ENCODE data around the gene TRPV3. TPM values are rescaled to one million over a fixed set of nuclear protein-coding genes. Genes with fewer than 3 reads are reported as not detected.
"Not testable (repeated sequence)": the region's sequence is repeated elsewhere in the genome, so short reads cannot be mapped to it uniquely, and the experiment has no call there.

The TRPV3 gene
- total and polyA plus RNA-seq, 4 donors: 2.2 to 5.4 (median 3.7) TPM

DNA sequence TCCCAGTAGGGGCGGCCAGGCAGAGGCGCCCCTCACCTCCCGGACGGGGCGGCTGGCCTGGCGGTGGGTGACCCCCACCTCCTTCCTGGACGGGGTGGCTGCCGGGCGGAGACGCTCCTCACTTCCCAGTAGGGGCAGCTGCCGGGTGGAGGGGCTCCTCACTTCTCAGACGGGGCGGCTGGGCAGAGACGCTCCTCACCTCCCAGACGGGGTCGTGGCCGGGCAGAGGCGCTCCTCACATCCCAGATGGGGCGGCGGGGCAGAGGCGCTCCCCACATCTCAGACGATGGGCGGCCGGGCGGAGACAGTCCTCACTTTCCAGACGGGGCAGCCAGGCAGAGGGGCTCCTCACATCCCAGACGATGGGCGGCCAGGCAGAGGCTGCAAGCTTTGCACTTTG is 6.6 kb upstream of the TRPV3 start:
- not testable (repeated sequence) for H3K27me3 ChIP-seq (ENCODE audit: control insufficient read depth, insufficient read depth, low read length); DNase-seq (ENCODE audit: low read depth in 4 of 6, low spot score in 6 of 6); H3K4me1 ChIP-seq (ENCODE audit: control insufficient read depth, insufficient read depth, low read length); H3K4me3 ChIP-seq (ENCODE audit: low read depth, low read length); H3K27ac ChIP-seq (ENCODE audit: low read depth, low read length); H3K9me3 ChIP-seq (ENCODE audit: control insufficient read depth, insufficient read depth, low read length)
- peaks cover 26% of the 10 kb centered on the region for H3K36me3 ChIP-seq (ENCODE audit: control insufficient read depth, insufficient read depth, low read length)
- WGBS (ENCODE audit: insufficient coverage): 96% methylated on average over 18 of the region's 28 CpGs

DNA sequence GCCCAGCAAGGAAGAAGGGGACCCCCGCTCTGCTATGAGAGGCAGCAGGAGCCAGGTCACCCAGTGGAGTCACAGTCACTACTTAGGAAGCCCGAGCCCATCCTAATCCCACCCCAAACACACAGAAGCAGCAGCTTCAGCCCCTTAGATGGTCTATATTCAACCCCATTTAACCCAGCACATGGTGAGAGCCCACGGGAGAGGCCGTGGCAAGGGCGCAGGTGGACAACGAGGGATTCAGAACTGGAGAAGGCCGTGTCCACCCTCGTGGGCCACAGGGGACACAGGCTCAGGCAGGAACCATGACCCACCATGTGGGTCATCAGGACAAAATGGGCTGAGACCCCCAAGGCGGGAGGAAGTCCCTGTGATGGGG is 1.6 kb upstream of the TRPV3 start:
- 93% methylated on average over 6 of the region's 9 CpGs for WGBS (ENCODE audit: insufficient coverage)
- no peaks in the 10 kb centered on the region for H3K9me3 ChIP-seq (ENCODE audit: control insufficient read depth, insufficient read depth, low read length)
- H3K27me3 ChIP-seq (ENCODE audit: control insufficient read depth, insufficient read depth, low read length): no peaks in the 10 kb centered on the region
- no peaks in the 10 kb centered on the region for H3K4me1 ChIP-seq (ENCODE audit: control insufficient read depth, insufficient read depth, low read length)
- DNase-seq (ENCODE audit: low read depth in 4 of 6, low spot score in 6 of 6): no peak
- H3K36me3 ChIP-seq (ENCODE audit: control insufficient read depth, insufficient read depth, low read length): no peaks in the 10 kb centered on the region
- H3K27ac ChIP-seq (ENCODE audit: low read depth, low read length): no peak overlapping the region
- H3K4me3 ChIP-seq (ENCODE audit: low read depth, low read length): no peak overlapping the region

DNA sequence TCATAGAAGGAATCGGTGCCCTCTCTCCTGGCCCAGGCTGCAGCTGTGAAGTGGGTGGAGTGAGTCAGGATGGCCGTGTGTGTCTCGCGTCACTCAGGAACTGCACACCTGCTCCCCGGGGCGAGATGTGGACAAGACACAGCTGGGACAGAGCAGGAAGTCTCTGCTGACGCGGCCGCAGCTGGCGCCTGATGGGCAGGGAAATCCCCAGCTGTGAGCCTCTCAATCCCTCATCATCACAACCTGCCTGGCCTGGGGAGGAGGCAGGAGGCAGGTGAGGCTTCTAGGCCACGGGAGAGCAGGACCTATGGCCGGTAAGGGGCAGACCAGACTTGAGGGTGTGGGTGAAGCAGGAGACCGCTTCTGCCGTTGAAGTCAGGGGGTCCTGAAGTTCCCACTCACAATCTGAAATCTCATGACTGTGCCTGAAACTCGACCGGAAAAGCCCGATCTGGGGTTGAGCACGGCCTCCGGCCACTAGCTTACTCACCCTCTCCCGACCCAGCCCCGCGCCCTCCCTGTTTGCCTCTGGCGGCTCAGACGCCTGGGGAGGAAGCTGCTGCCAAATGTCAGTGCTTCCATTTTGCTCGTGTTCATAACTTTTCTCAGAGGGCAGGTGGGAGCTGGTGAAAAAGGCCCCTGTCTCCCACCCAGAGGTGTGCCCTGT is 1.1 kb upstream of the TRPV3 start:
- DNase-seq (ENCODE audit: low read depth in 4 of 6, low spot score in 6 of 6): no peak
- no peak overlapping the region for H3K27ac ChIP-seq (ENCODE audit: low read depth, low read length)
- H3K27me3 ChIP-seq (ENCODE audit: control insufficient read depth, insufficient read depth, low read length): no peaks in the 10 kb centered on the region
- 74% methylated on average over 13 of the region's 25 CpGs for WGBS (ENCODE audit: insufficient coverage)
- no peaks in the 10 kb centered on the region for H3K4me1 ChIP-seq (ENCODE audit: control insufficient read depth, insufficient read depth, low read length)
- H3K9me3 ChIP-seq (ENCODE audit: control insufficient read depth, insufficient read depth, low read length): no peaks in the 10 kb centered on the region
- no peak overlapping the region for H3K4me3 ChIP-seq (ENCODE audit: low read depth, low read length)
- no peaks in the 10 kb centered on the region for H3K36me3 ChIP-seq (ENCODE audit: control insufficient read depth, insufficient read depth, low read length)

DNA sequence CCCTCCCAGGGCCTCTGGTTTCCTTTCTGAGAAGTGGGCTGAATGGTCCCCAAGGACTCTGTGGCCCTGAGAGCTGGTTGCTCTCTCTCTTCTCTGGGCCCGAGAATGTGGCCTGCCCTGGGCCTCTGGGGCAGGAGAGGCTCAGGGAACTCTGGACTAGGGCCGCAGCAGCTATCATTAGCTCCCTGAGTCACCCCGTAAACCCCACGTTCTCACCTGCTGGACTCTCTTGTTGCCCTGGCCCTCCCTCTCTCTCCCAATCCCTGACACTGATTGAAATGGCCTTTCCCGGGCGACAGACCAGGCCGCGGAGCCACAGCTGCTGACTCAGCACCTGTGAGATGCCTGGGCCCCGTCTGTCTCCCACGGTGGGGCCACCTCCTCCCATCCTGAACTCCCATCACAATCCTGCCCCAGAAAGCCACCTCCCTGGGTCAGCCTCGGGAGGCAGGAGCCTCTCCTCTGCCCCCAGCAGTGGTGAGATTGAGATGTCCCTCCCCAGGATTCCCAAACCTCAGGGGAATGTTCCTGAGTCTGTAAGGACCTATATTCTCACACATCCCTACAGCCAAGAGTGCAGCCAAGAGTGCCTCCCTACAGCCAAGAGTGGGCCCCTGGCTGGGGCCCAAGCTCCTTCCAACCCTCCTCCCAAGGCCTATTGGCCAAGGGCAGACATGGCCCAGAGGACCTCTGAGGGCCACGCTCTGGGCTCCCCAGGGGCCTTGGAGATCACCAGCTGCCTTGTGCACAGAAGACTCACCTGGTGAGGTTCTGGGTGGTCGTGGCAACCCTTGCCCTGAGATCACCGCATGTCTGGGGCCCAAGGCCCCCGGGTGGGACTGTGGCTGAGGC is 470 bp downstream of the TRPV3 start:
- Histone ChIP-seq H3K27ac (ENCODE audit: low read depth, low read length) (no peak overlapping the region), H3K27me3 (ENCODE audit: control insufficient read depth, insufficient read depth, low read length) (no peaks in the 10 kb centered on the region), H3K36me3 (ENCODE audit: control insufficient read depth, insufficient read depth, low read length) (no peaks in the 10 kb centered on the region), H3K9me3 (ENCODE audit: control insufficient read depth, insufficient read depth, low read length) (no peaks in the 10 kb centered on the region), H3K4me1 (ENCODE audit: control insufficient read depth, insufficient read depth, low read length) (no peaks in the 10 kb centered on the region), H3K4me3 (ENCODE audit: low read depth, low read length) (no peak overlapping the region)
- WGBS (ENCODE audit: insufficient coverage): 64% methylated on average over 15 of the region's 15 CpGs
- no peak for DNase-seq (ENCODE audit: low read depth in 4 of 6, low spot score in 6 of 6)

DNA sequence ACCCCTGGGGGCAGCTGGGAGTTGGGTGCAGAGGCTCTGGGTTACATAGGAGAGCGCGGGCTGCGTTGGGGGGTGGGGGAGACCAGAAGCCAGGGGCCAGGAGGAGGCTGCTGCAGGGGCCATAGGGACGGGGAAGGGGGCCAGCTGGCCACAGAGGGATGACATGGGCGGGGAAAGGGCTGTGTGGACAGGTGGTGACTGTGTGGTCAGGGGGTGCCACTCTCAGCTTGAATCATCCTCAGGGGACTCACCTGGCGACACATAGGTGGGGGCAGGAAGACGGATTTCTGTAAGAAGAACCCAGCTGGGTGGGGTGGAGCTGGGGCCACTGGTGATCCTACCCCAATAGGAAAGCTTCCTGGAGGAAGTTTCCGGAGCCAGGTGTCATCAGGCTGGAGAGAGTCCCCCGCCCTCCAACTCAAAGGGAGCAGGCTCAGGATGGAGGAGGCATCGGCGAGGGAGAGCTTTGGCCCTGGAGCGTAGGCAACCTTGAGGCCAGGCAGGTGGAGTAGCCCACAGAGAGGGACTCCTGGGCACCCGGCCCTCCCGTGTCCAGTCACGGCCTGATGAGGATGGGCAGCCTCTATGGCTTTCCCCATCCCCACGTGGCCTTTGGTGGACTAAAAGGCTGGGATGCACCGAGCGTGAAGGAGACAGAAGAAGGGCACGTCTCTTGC is 1.2 kb downstream of the TRPV3 start:
- H3K9me3 ChIP-seq (ENCODE audit: control insufficient read depth, insufficient read depth, low read length): no peaks in the 10 kb centered on the region
- H3K36me3 ChIP-seq (ENCODE audit: control insufficient read depth, insufficient read depth, low read length): no peaks in the 10 kb centered on the region
- no peaks in the 10 kb centered on the region for H3K4me1 ChIP-seq (ENCODE audit: control insufficient read depth, insufficient read depth, low read length)
- no peak overlapping the region for H3K4me3 ChIP-seq (ENCODE audit: low read depth, low read length)
- DNase-seq (ENCODE audit: low read depth in 4 of 6, low spot score in 6 of 6): no peak
- H3K27me3 ChIP-seq (ENCODE audit: control insufficient read depth, insufficient read depth, low read length): no peaks in the 10 kb centered on the region
- 90% methylated on average over 17 of the region's 19 CpGs for WGBS (ENCODE audit: insufficient coverage)
- H3K27ac ChIP-seq (ENCODE audit: low read depth, low read length): no peak overlapping the region

DNA sequence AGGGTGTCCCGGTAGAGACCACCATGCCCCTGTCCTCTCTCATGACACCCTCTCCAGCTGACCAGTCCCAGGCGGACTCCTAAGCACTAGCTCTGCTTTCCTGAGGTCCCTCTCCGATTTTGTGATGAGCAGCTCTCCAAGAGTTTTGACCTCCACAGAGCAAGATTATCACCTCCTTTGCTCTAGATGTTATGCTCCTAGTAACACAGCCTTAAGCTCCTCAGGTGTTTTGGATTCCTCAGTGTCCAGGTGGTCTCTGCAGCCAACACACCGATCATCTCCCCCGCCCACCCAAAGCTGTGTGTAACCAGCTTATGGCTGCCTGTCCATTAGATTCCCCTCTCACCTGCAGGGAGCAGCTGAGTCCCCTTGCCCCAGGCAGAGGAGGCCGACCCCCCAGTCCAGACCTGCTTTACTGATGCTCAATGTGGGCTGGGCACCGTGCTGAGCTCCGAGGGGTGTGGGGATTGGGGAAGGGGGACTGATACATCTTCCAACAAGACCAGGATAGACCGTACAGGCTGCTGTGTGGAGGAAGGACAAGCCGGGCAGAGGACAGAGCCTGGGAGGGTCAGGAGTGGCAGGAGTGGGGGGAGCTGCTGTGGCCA is 2.3 kb downstream of the TRPV3 start:
- no peaks in the 10 kb centered on the region for H3K9me3 ChIP-seq (ENCODE audit: control insufficient read depth, insufficient read depth, low read length)
- H3K27me3 ChIP-seq (ENCODE audit: control insufficient read depth, insufficient read depth, low read length): no peaks in the 10 kb centered on the region
- WGBS (ENCODE audit: insufficient coverage): 90% methylated on average over 7 of the region's 10 CpGs

DNA sequence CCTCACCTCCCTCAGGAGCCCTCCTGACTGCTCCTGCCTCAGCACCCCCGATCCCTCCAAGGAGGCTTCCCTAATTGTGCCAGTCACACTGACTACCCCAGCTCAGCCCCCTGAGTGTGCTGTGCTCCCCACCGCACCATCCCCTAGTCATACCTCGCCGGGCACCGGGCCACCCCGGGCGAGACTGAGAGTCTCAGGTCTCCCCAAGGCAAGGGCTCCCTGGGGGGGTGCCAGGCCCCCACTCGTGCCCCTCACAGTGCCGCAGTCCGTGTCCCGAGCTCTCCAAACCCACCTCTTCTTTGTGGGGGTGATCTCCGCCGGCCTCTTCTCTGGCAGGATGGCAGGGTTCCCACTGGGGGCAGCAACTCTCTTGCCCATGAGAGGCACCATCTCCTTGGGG is 3.2 kb downstream of the TRPV3 start:
- H3K27ac ChIP-seq (ENCODE audit: low read depth, low read length): no peak overlapping the region
- 88% methylated on average over 12 of the region's 13 CpGs for WGBS (ENCODE audit: insufficient coverage)
- no peak for DNase-seq (ENCODE audit: low read depth in 4 of 6, low spot score in 6 of 6)
- H3K36me3 ChIP-seq (ENCODE audit: control insufficient read depth, insufficient read depth, low read length): no peaks in the 10 kb centered on the region
- no peaks in the 10 kb centered on the region for H3K9me3 ChIP-seq (ENCODE audit: control insufficient read depth, insufficient read depth, low read length)
- H3K27me3 ChIP-seq (ENCODE audit: control insufficient read depth, insufficient read depth, low read length): no peaks in the 10 kb centered on the region
- no peak overlapping the region for H3K4me3 ChIP-seq (ENCODE audit: low read depth, low read length)
- H3K4me1 ChIP-seq (ENCODE audit: control insufficient read depth, insufficient read depth, low read length): no peaks in the 10 kb centered on the region

More for the DNA sequence above, 2.3 kb downstream of the TRPV3 start:
- Histone ChIP-seq H3K27ac (ENCODE audit: low read depth, low read length) (no peak overlapping the region), H3K4me1 (ENCODE audit: control insufficient read depth, insufficient read depth, low read length) (no peaks in the 10 kb centered on the region), H3K4me3 (ENCODE audit: low read depth, low read length) (no peak overlapping the region), H3K36me3 (ENCODE audit: control insufficient read depth, insufficient read depth, low read length) (no peaks in the 10 kb centered on the region)
- DNase-seq (ENCODE audit: low read depth in 4 of 6, low spot score in 6 of 6): no peak

DNA sequence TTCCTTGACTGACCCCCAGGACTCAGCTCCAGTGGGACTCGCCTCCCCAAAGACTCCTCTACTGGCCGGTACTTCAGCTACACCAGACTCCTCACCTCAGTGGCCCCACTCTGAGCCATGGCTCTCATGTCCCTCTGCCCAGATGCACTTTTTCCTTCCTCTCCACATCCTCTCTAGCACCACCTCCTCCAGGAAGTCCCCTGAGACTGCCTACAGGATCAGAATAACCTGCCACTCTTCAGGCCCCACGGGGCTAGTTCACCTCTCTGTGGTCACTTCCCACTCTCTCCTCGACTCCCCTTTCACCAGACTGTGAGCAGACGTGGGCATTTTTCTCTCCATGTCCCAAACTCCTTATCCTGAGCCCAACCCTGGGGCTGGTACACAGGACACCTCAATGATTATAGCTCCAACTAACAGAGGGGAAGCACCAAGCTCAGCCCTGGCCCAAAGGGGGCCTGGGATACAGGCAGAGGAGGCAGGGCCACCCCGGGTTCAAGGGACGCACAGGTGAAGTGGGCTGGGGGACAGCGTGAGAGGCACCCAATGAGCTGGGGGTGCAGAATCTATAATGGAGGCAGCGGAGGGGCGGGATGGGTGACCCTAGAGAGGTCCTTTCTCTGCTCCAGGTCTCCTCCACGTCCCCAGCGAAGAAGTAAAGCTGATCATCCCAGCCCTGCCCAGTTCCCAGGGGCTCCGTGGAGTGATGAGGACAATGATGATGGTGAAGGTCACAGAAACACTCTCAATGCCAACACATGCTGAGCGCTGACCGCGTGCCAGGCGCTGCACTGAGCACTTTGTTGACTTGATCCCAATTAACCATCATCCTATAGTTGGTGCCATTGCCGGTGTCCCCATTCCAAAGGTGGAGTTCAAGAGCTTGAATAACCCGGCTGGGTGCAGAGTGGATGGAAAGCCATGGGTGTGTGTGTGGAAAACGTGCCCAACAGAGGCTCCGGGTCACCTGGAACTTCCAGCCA is 3.9 kb downstream of the TRPV3 start:
- Histone ChIP-seq H3K4me3 (ENCODE audit: low read depth, low read length) (no peak overlapping the region), H3K4me1 (ENCODE audit: control insufficient read depth, insufficient read depth, low read length) (no peaks in the 10 kb centered on the region), H3K9me3 (ENCODE audit: control insufficient read depth, insufficient read depth, low read length) (no peaks in the 10 kb centered on the region), H3K27ac (ENCODE audit: low read depth, low read length) (no peak overlapping the region), H3K36me3 (ENCODE audit: control insufficient read depth, insufficient read depth, low read length) (no peaks in the 10 kb centered on the region), H3K27me3 (ENCODE audit: control insufficient read depth, insufficient read depth, low read length) (no peaks in the 10 kb centered on the region)
- DNase-seq (ENCODE audit: low read depth in 4 of 6, low spot score in 6 of 6): no peak
- 82% methylated on average over 11 of the region's 21 CpGs for WGBS (ENCODE audit: insufficient coverage)

DNA sequence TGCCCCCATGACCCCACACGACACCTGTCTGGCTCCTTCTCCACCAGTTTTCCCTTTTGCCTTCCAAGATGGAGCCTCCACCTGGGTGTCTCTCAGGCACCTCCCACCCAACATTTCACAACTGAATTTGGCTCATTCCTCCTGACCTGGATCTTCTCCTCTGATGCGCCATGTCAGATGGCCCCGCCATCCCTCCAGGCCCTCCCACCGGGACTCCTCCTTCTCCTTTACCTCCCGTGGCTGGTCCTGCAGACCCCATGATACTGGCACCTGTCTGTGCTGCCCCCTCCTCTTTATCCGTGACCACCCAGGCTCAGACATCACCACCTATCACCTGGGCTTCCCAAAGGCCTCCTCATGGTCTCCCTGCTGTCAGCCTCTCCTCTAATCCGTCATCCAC is 4.7 kb downstream of the TRPV3 start:
- 86% methylated on average over 7 of the region's 7 CpGs for WGBS (ENCODE audit: insufficient coverage)
- no peak overlapping the region for H3K27ac ChIP-seq (ENCODE audit: low read depth, low read length)
- DNase-seq (ENCODE audit: low read depth in 4 of 6, low spot score in 6 of 6): no peak

More for the DNA sequence above, 4.7 kb downstream of the TRPV3 start:
- H3K9me3 ChIP-seq (ENCODE audit: control insufficient read depth, insufficient read depth, low read length): no peaks in the 10 kb centered on the region
- no peaks in the 10 kb centered on the region for H3K4me1 ChIP-seq (ENCODE audit: control insufficient read depth, insufficient read depth, low read length)
- H3K36me3 ChIP-seq (ENCODE audit: control insufficient read depth, insufficient read depth, low read length): no peaks in the 10 kb centered on the region
- no peaks in the 10 kb centered on the region for H3K27me3 ChIP-seq (ENCODE audit: control insufficient read depth, insufficient read depth, low read length)
- H3K4me3 ChIP-seq (ENCODE audit: low read depth, low read length): no peak overlapping the region

Measured in spinal cord (tissue), 10 donors.